HCT116 (cell line): ENCODE measurements around the gene HAAO. TPM values are rescaled to one million over a fixed set of nuclear protein-coding genes. Genes with fewer than 3 reads are reported as not detected.

Source experiments
- ATAC-seq: fragments of 200-7000 bp; cut with Tn5 transposase; 2 replicates; pipeline ENCODE4 v1.9.1; 2020; ENCODE audit warnings: mild to moderate bottlenecking, moderate library complexity
- BruUV-seq: library from RNA; stranded (reverse); fragments of 400-500 nt; replicated peaks from 2 replicates; lab custom pipeline; 2021; lab: Mats Ljungman, UMichigan
- CTCF ChIA-PET: fragments of 300-600 bp; sonication (Branson Sonifier 250); formaldehyde crosslinking; loops from one replicate; lab custom pipeline; 2021; ENCODE audit warnings: antibody characterized with exemption; lab: Charles Lee
- POLR2A ChIA-PET: fragments of 300-600, 350-600 bp; sonication (Branson Sonifier 250); formaldehyde crosslinking; loops from one replicate; lab custom pipeline; 2021; ENCODE audit warnings: antibody characterized with exemption; lab: Charles Lee
- RAD21 ChIA-PET, 2 experiments: fragments of 300-600 bp; sonication (Branson Sonifier 250); formaldehyde crosslinking; loops; one replicate each; lab custom pipeline; 2023; ENCODE audit warnings: low total read pairs in 2 of 2; ENCODE audit not compliant: uncharacterized antibody in 2 of 2, unreplicated experiment in 2 of 2, low non-redundant PET in 1 of 2; lab: Charles Lee
- DNase-seq: peaks from one replicate; pipeline ENCODE4 v3.0.0-alpha.2; 2010; ENCODE audit warnings: low read depth, low spot score
- H2AFZ ChIP-seq: fragments of 200-600 bp; shearing (Covaris generic), sonication (generic); 2 replicates; pipeline ENCODE4 v1.6.1; 2017; ENCODE audit warnings: low read depth, mixed run types, mixed read lengths, antibody characterized with exemption, low read length; ENCODE audit not compliant: poor library complexity, severe bottlenecking
- H3K27ac ChIP-seq: 2 replicates; pipeline ENCODE4 v1.5.1; 2012; ENCODE audit warnings: low read depth, low read length
- H3K27me3 ChIP-seq: fragments of 200-600 bp; sonication (generic); 2 replicates; pipeline ENCODE4 v1.6.1; 2016; ENCODE audit warnings: mixed run types, low read length, mixed read lengths; ENCODE audit not compliant: insufficient read depth
- H3K36me3 ChIP-seq, 2 experiments: fragments of 200-500 bp in 1 of 2; fragments of 200-600 bp in 1 of 2; sonication (Bioruptor generic) in 1 of 2; sonication (generic) in 1 of 2; 2 replicates each; pipeline versions ENCODE4 v1.5.1 to v1.6.1; 2014 to 2016; ENCODE audit warnings: low read length in 2 of 2, inconsistent platforms in 1 of 2, mixed read lengths in 1 of 2, mixed run types in 1 of 2; ENCODE audit not compliant: insufficient read depth in 2 of 2, control insufficient read depth in 1 of 2
- H3K4me1 ChIP-seq, 2 experiments: fragments of 200-600 bp in 1 of 2; sonication (generic) in 1 of 2; 2 replicates each; pipeline versions ENCODE4 v1.5.1 to v1.6.1; 2012 to 2017; ENCODE audit warnings: low read length in 2 of 2, inconsistent platforms in 1 of 2, mild to moderate bottlenecking in 1 of 2, mixed read lengths in 1 of 2, mixed run types in 1 of 2, moderate library complexity in 1 of 2; ENCODE audit not compliant: insufficient read depth in 2 of 2, control insufficient read depth in 1 of 2
- H3K4me2 ChIP-seq: fragments of 200-600 bp; sonication (generic); 2 replicates; pipeline ENCODE4 v1.6.1; 2017; ENCODE audit warnings: mixed run types, low read length, mixed read lengths
- H3K4me3 ChIP-seq, 2 experiments: fragments of 200-600 bp in 1 of 2; sonication (generic) in 1 of 2; replicated peaks in 1 of 2; 2 replicates each; pipeline ENCODE4 v1.5.1; 2011 to 2016; ENCODE audit warnings: low read length in 2 of 2, control low read depth in 1 of 2, low read depth in 1 of 2, mild to moderate bottlenecking in 1 of 2, mixed read lengths in 1 of 2, mixed run types in 1 of 2
- H3K79me2 ChIP-seq: fragments of 200-600 bp; sonication (generic); 2 replicates; pipeline ENCODE4 v1.6.1; 2017; ENCODE audit warnings: mild to moderate bottlenecking, mixed run types, low read length, moderate library complexity, mixed read lengths; ENCODE audit not compliant: insufficient read depth
- H3K9ac ChIP-seq: fragments of 200-600 bp; sonication (generic); 2 replicates; pipeline ENCODE4 v1.6.1; 2016; ENCODE audit warnings: low read length, mixed read lengths
- H3K9me2 ChIP-seq: fragments of 200-600 bp; sonication (generic), shearing (Covaris generic); 2 replicates; pipeline ENCODE4 v1.6.1; 2017; ENCODE audit warnings: mixed run types, mild to moderate bottlenecking, moderate library complexity; ENCODE audit not compliant: insufficient read depth
- H3K9me3 ChIP-seq, 2 experiments: fragments of 200-500 bp in 1 of 2; fragments of 200-600 bp in 1 of 2; sonication (Bioruptor generic) in 1 of 2; sonication (generic) in 1 of 2; 2 replicates each; pipeline ENCODE4 v1.6.1; 2014 to 2017; ENCODE audit warnings: low read length in 2 of 2, mixed read lengths in 2 of 2, inconsistent platforms in 1 of 2, low read depth in 1 of 2, mild to moderate bottlenecking in 1 of 2, mixed run types in 1 of 2, moderate library complexity in 1 of 2; ENCODE audit not compliant: control insufficient read depth in 1 of 2, insufficient read depth in 1 of 2
- H4K20me1 ChIP-seq: fragments of 200-600 bp; sonication (generic), shearing (Covaris generic); 2 replicates; pipeline ENCODE4 v1.6.1; 2017; ENCODE audit warnings: mixed run types, mild to moderate bottlenecking, moderate library complexity; ENCODE audit not compliant: insufficient read depth
- EGR1 ChIP-seq: IDR thresholded peaks from 2 replicates; pipeline ENCODE4 v1.6.1; 2012; ENCODE audit warnings: low read depth
- EZH2 ChIP-seq: fragments of 200-600 bp; sonication (generic); IDR thresholded peaks from 2 replicates; pipeline ENCODE4 v1.6.1; 2017; ENCODE audit warnings: antibody characterized with exemption, mixed run types
- FOSL1 ChIP-seq: IDR thresholded peaks from 2 replicates; pipeline ENCODE4 v1.6.1; 2012; ENCODE audit warnings: low read depth
- MAX ChIP-seq: IDR thresholded peaks from 2 replicates; pipeline ENCODE4 v1.6.1; 2012
- POLR2A ChIP-seq: IDR thresholded peaks from 2 replicates; pipeline ENCODE4 v1.7.0; 2011; ENCODE audit warnings: borderline replicate concordance; ENCODE audit not compliant: insufficient read depth, insufficient read length; ENCODE audit errors: extremely low read depth
- POLR2AphosphoS5 ChIP-seq: IDR thresholded peaks from 2 replicates; pipeline ENCODE4 v1.6.1; 2011; ENCODE audit warnings: mild to moderate bottlenecking, low read depth, low read length, moderate library complexity
- RAD21 ChIP-seq: IDR thresholded peaks from 2 replicates; pipeline ENCODE4 v1.6.1; 2012; ENCODE audit warnings: low read depth, mild to moderate bottlenecking
- SP1 ChIP-seq: IDR thresholded peaks from 2 replicates; pipeline ENCODE4 v1.6.1; 2012; ENCODE audit warnings: low read depth
- ZBTB33 ChIP-seq: IDR thresholded peaks from 2 replicates; pipeline ENCODE4 v1.6.1; 2011; ENCODE audit warnings: mild to moderate bottlenecking, low read length, moderate library complexity; ENCODE audit not compliant: insufficient replicate concordance; ENCODE audit errors: extremely low read depth
- ZNF274 ChIP-seq: fragments of 200-500 bp; sonication (Bioruptor generic); IDR thresholded peaks from 2 replicates; pipeline ENCODE4 v1.6.1; 2014; ENCODE audit warnings: mild to moderate bottlenecking, low read depth, low read length, inconsistent platforms
- intact Hi-C: fragments of 100-400 bp; cut with micrococcal nuclease; formaldehyde crosslinking; loops from 2 replicates; pipeline ENCODE4 v1.10.0; 2022
- total RNA-seq: library from RNA; stranded (reverse); gene quantifications from one replicate; pipeline ENCODE4 v1.2.1, GENCODE V29; 2021; ENCODE audit not compliant: unreplicated experiment
- TF ChIP-seq, protein P1 (sequence below), 3 experiments: fragments of 200-600 bp in 1 of 3; sonication (generic) in 1 of 3; IDR thresholded peaks in 2 of 3; conservative IDR thresholded peaks in 1 of 3; 2 replicates each; pipeline ENCODE4 v1.5.1; 2012 to 2017; ENCODE audit warnings: low read depth in 2 of 3, low read length in 2 of 3, antibody characterized with exemption in 1 of 3, borderline replicate concordance in 1 of 3, control low read depth in 1 of 3, mild to moderate bottlenecking in 1 of 3, mixed read lengths in 1 of 3, mixed run types in 1 of 3, moderate library complexity in 1 of 3; ENCODE audit not compliant: insufficient read depth in 1 of 3
- TF ChIP-seq, protein P2 (sequence below): IDR thresholded peaks from 2 replicates; pipeline ENCODE4 v1.6.1; 2012; ENCODE audit warnings: low read depth
- TF ChIP-seq, protein P3 (sequence below): IDR thresholded peaks from 2 replicates; pipeline ENCODE4 v1.6.1; 2012

The HAAO gene
- total RNA-seq, 1 experiment from 2014 or later = not detected

GRCh38 chr2:42810121-42810970, 18.0 kb upstream of the HAAO start (continued):
- TF ChIP-seq, protein P1, sequence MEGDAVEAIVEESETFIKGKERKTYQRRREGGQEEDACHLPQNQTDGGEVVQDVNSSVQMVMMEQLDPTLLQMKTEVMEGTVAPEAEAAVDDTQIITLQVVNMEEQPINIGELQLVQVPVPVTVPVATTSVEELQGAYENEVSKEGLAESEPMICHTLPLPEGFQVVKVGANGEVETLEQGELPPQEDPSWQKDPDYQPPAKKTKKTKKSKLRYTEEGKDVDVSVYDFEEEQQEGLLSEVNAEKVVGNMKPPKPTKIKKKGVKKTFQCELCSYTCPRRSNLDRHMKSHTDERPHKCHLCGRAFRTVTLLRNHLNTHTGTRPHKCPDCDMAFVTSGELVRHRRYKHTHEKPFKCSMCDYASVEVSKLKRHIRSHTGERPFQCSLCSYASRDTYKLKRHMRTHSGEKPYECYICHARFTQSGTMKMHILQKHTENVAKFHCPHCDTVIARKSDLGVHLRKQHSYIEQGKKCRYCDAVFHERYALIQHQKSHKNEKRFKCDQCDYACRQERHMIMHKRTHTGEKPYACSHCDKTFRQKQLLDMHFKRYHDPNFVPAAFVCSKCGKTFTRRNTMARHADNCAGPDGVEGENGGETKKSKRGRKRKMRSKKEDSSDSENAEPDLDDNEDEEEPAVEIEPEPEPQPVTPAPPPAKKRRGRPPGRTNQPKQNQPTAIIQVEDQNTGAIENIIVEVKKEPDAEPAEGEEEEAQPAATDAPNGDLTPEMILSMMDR (IDR thresholded peaks at IDR 0.05 in 2 of 3, conservative IDR thresholded peaks at IDR 0.05 in 1 of 3; ENCODE audit: borderline replicate concordance in 1 of 3, insufficient read depth in 1 of 3, low read depth in 2 of 3, low read length in 2 of 3) = no peak
- no peak for TF ChIP-seq EZH2
- TF ChIP-seq, all 23 proteins: peak for 9

- H3K36me3 ChIP-seq = no peaks in the 10 kb centered on the region
- H4K20me1 ChIP-seq = no peaks in the 10 kb centered on the region
- peak; percentile 52 for DNase-seq
- ATAC-seq = peak; percentile 78
- ChIA-PET CTCF (interaction anchor here (2.0 kb wide), 1 partner anchor 18 kb away, joined by 5 read pairs; no protein-coding TSS in a partner anchor), POLR2A (interaction anchor here (0.6 to 1.1 kb wide), 4 partner anchors 9 to 417 kb away, joined by 3 read pairs; partner anchors contain the start of gene ZFP36L2), RAD21 (no interaction called here)
- H3K27me3 ChIP-seq = no peaks in the 10 kb centered on the region
- peaks cover 7 to 20% of the 10 kb centered on the region in 2 experiments for H3K4me1 ChIP-seq
- H3K4me3 ChIP-seq = peak overlapping the region; percentile 42 to 60
- no peaks in the 10 kb centered on the region for H3K9me3 ChIP-seq
- H3K79me2 ChIP-seq = no peaks in the 10 kb centered on the region
- H3K9ac ChIP-seq = peak overlapping the region; percentile 77
- no TSS peak for BruUV-seq
- peak overlapping the region; percentile 82 for H3K4me2 ChIP-seq
- intact Hi-C loops = no loop called here
- no peaks in the 10 kb centered on the region for H3K9me2 ChIP-seq
- H2AFZ ChIP-seq = peak overlapping the region; percentile 65
- peak overlapping the region; percentile 97 for H3K27ac ChIP-seq
- no peak for TF ChIP-seq ZBTB33
- TF ChIP-seq EGR1 = no peak
- no peak for TF ChIP-seq FOSL1
- no peak for TF ChIP-seq POLR2AphosphoS5
- no peak for TF ChIP-seq MAX
- TF ChIP-seq ZNF274 = no peak
- no peak for TF ChIP-seq RAD21
- TF ChIP-seq POLR2A = peak; percentile 18
- TF ChIP-seq, protein P2, sequence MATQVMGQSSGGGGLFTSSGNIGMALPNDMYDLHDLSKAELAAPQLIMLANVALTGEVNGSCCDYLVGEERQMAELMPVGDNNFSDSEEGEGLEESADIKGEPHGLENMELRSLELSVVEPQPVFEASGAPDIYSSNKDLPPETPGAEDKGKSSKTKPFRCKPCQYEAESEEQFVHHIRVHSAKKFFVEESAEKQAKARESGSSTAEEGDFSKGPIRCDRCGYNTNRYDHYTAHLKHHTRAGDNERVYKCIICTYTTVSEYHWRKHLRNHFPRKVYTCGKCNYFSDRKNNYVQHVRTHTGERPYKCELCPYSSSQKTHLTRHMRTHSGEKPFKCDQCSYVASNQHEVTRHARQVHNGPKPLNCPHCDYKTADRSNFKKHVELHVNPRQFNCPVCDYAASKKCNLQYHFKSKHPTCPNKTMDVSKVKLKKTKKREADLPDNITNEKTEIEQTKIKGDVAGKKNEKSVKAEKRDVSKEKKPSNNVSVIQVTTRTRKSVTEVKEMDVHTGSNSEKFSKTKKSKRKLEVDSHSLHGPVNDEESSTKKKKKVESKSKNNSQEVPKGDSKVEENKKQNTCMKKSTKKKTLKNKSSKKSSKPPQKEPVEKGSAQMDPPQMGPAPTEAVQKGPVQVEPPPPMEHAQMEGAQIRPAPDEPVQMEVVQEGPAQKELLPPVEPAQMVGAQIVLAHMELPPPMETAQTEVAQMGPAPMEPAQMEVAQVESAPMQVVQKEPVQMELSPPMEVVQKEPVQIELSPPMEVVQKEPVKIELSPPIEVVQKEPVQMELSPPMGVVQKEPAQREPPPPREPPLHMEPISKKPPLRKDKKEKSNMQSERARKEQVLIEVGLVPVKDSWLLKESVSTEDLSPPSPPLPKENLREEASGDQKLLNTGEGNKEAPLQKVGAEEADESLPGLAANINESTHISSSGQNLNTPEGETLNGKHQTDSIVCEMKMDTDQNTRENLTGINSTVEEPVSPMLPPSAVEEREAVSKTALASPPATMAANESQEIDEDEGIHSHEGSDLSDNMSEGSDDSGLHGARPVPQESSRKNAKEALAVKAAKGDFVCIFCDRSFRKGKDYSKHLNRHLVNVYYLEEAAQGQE = no peak
- TF ChIP-seq, protein P3, sequence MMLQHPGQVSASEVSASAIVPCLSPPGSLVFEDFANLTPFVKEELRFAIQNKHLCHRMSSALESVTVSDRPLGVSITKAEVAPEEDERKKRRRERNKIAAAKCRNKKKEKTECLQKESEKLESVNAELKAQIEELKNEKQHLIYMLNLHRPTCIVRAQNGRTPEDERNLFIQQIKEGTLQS = no peak
- TF ChIP-seq SP1 = no peak
Observed at GRCh38 chr2:42809819-42810120, 17.4 kb upstream of the HAAO start.
